GM12878 (cell line): ENCODE results near the gene CORO1C. TPM values are rescaled to one million over a fixed set of nuclear protein-coding genes. Genes with fewer than 3 reads are reported as not detected.

Experiments used
- ATAC-seq: fragments of 200-7000 bp; cut with Tn5 transposase; 3 replicates; pipeline ENCODE4 v1.9.1; 2020; ENCODE audit warnings: mild to moderate bottlenecking, moderate library complexity
- BruUV-seq: library from RNA; stranded (reverse); fragments of 400-500 nt; replicated peaks from 2 replicates; lab custom pipeline; 2021; lab: Mats Ljungman, UMichigan
- CTCF ChIA-PET: fragments of 300-600 bp; sonication (Branson Sonifier 250); formaldehyde crosslinking; extraction: SDS; loops from one replicate; lab custom pipeline; 2021; ENCODE audit warnings: inconsistent platforms; lab: Yijun Ruan, JAX
- POLR2A ChIA-PET: fragments of 350-600 bp; formaldehyde crosslinking; extraction: SDS; loops from one replicate; lab custom pipeline; 2021; ENCODE audit warnings: inconsistent platforms; lab: Charles Lee
- RAD21 ChIA-PET: fragments of 300-600 bp; sonication (Branson Sonifier 250); formaldehyde crosslinking; loops from one replicate; lab custom pipeline; 2023; ENCODE audit warnings: antibody characterized with exemption; ENCODE audit not compliant: unreplicated experiment; lab: Charles Lee
- SMC1A ChIA-PET: fragments of 300-600 bp; sonication (Branson Sonifier 250); formaldehyde crosslinking; loops from one replicate; lab custom pipeline; 2023; ENCODE audit not compliant: unreplicated experiment, uncharacterized antibody; lab: Charles Lee
- DNase-seq: peaks from one replicate; pipeline ENCODE4 v3.0.0-alpha.2; 2011; ENCODE audit warnings: low read depth, low spot score
- FAIRE-seq: peaks from 3 replicates; lab custom pipeline; 2011; peaks lifted over from hg19 to GRCh38; lab: Jason Lieb, UNC
- H2AFZ ChIP-seq: 2 replicates; pipeline ENCODE4 v1.6.0; 2011; ENCODE audit warnings: low read depth, low read length, control low read depth; ENCODE audit not compliant: control insufficient read depth
- H3K27ac ChIP-seq: 2 replicates; pipeline ENCODE4 v1.5.1; 2011; ENCODE audit warnings: control low read depth; ENCODE audit not compliant: control insufficient read depth, insufficient read depth
- H3K27me3 ChIP-seq, 2 experiments: replicated peaks in 1 of 2; 2 replicates each; pipeline versions ENCODE4 v1.6.0 to v1.6.1; 2011; ENCODE audit warnings: low read length in 1 of 2; ENCODE audit not compliant: control insufficient read depth in 2 of 2, insufficient read depth in 2 of 2
- H3K36me3 ChIP-seq, 2 experiments: 2 replicates each; pipeline ENCODE4 v1.5.1; 2011; ENCODE audit warnings: low read length in 1 of 2; ENCODE audit not compliant: control insufficient read depth in 2 of 2, insufficient read depth in 2 of 2
- H3K4me1 ChIP-seq: 2 replicates; pipeline ENCODE4 v1.6.1; 2011; ENCODE audit warnings: mild to moderate bottlenecking, low read length, moderate library complexity, mixed read lengths; ENCODE audit not compliant: control insufficient read depth, insufficient read depth
- H3K4me2 ChIP-seq: 2 replicates; pipeline ENCODE4 v1.6.0; 2011; ENCODE audit warnings: control low read depth; ENCODE audit not compliant: control insufficient read depth, insufficient read depth
- H3K4me3 ChIP-seq: fragments of 200-600 bp; sonication (generic); 2 replicates; pipeline ENCODE4 v1.5.1; 2016
- H3K79me2 ChIP-seq: 2 replicates; pipeline ENCODE4 v1.6.0; 2011; ENCODE audit warnings: low read length; ENCODE audit not compliant: control insufficient read depth, insufficient read depth
- H3K9ac ChIP-seq: 2 replicates; pipeline ENCODE4 v1.8.0; 2011; ENCODE audit warnings: low read length, control low read depth, mixed read lengths; ENCODE audit not compliant: control insufficient read depth, insufficient read depth
- H3K9me3 ChIP-seq: replicated peaks from 3 replicates; pipeline ENCODE4 v1.5.1; 2011; ENCODE audit warnings: mild to moderate bottlenecking, low read length; ENCODE audit not compliant: control insufficient read depth, insufficient read depth
- H4K20me1 ChIP-seq: 2 replicates; pipeline ENCODE4 v1.6.0; 2011; ENCODE audit not compliant: control insufficient read depth, insufficient read depth
- BACH1 ChIP-seq: fragments of 450-650 bp; IDR thresholded peaks from 2 replicates; pipeline ENCODE4 v1.6.1; 2017; ENCODE audit warnings: mild to moderate bottlenecking, borderline replicate concordance
- CHD2 ChIP-seq: IDR thresholded peaks from 2 replicates; pipeline ENCODE4 v1.6.1; 2011; ENCODE audit warnings: low read depth, low read length, improper control_type of control experiment, borderline replicate concordance
- IRF4 ChIP-seq: IDR thresholded peaks from 2 replicates; pipeline ENCODE4 v1.6.1; 2011; ENCODE audit warnings: low read depth, low read length
- MEF2B ChIP-seq: fragments of 450-650 bp; IDR thresholded peaks from 2 replicates; pipeline ENCODE4 v1.6.1; 2018; ENCODE audit warnings: mild to moderate bottlenecking, moderate library complexity; ENCODE audit not compliant: partially characterized antibody, poor library complexity, severe bottlenecking
- MLLT1 ChIP-seq: fragments of 450-650 bp; IDR thresholded peaks from 2 replicates; pipeline ENCODE4 v1.6.1; 2016; ENCODE audit warnings: mild to moderate bottlenecking
- PAX5 ChIP-seq: IDR thresholded peaks from 2 replicates; pipeline ENCODE4 v1.6.1; 2011; ENCODE audit warnings: low read depth, low read length, borderline replicate concordance
- POLR2AphosphoS5 ChIP-seq: IDR thresholded peaks from 2 replicates; pipeline ENCODE4 v1.6.1; 2011; ENCODE audit warnings: mild to moderate bottlenecking, low read length, inconsistent platforms
- RAD51 ChIP-seq: fragments of 450-650 bp; IDR thresholded peaks from 2 replicates; pipeline ENCODE4 v1.6.1; 2016; ENCODE audit warnings: moderate library complexity, mild to moderate bottlenecking, inconsistent platforms
- RB1 ChIP-seq: fragments of 450-650 bp; formaldehyde crosslinking; IDR thresholded peaks from 2 replicates; pipeline ENCODE4 v1.6.1; 2017; ENCODE audit warnings: mild to moderate bottlenecking, borderline replicate concordance
- SMAD5 ChIP-seq: IDR thresholded peaks from 2 replicates; pipeline ENCODE4 v1.6.1; 2016; ENCODE audit warnings: antibody characterized with exemption, low read depth
- TCF3 ChIP-seq: IDR thresholded peaks from 2 replicates; pipeline ENCODE4 v1.6.1; 2012; ENCODE audit warnings: low read depth, mild to moderate bottlenecking, low read length, borderline replicate concordance; ENCODE audit not compliant: insufficient read depth
- TCF7 ChIP-seq: IDR thresholded peaks from 2 replicates; pipeline ENCODE4 v1.6.1; 2014; ENCODE audit warnings: antibody characterized with exemption, borderline replicate concordance
- ZNF217 ChIP-seq: fragments of 450-650 bp; IDR thresholded peaks from 2 replicates; pipeline ENCODE4 v1.6.1; 2017; ENCODE audit warnings: antibody characterized with exemption, mild to moderate bottlenecking
- WGBS: methylation state at CpG from one replicate; pipeline ENCODE4 v1.1.6; 2016; ENCODE audit warnings: low lambda C conversion rate; ENCODE audit not compliant: insufficient replicate concordance, insufficient coverage; ENCODE audit errors: missing lambda C conversion rate; 5-methylcytosine and 5-hydroxymethylcytosine counted together
- in situ Hi-C: fragments of 300-500 bp; cut with MboI; formaldehyde crosslinking; loops from 9 replicates; pipeline ENCODE4 v1.14.3; 2018; ENCODE audit warnings: mixed read lengths
- intact Hi-C: fragments of 100-400 bp; cut with micrococcal nuclease; formaldehyde crosslinking; loops from one replicate; pipeline ENCODE4 v1.14.2; 2022; ENCODE audit not compliant: unreplicated experiment
- polyA plus RNA-seq, 11 experiments: library from polyadenylated mRNA; depleted of rRNA in 4 of 11; unstranded in 6 of 11; stranded (reverse) in 5 of 11; fragments of >200 nt; fragmentation: Nextera tagmentation in 4 of 11; fragmentation: Illumina TruSeq in 1 of 11; extraction: Ambion mirVana in 4 of 11; extraction: Trizol in 1 of 11; gene quantifications; 1 replicate in 1 of 11; 2 replicates in 10 of 11; pipeline versions ENCODE4 v1.2.1 to v1.2.3, GENCODE V29; 2011 to 2016; ENCODE audit warnings: inconsistent platforms in 2 of 11, missing spikeins in 2 of 11, low read depth in 1 of 11
- total RNA-seq, 4 experiments: library from RNA; depleted of rRNA in 3 of 4; stranded (reverse); fragments of >200 nt in 3 of 4; fragmentation: Illumina TruSeq in 1 of 4; extraction: Trizol in 1 of 4; gene quantifications; 2 replicates each; pipeline versions ENCODE4 v1.2.1 to v1.2.3, GENCODE V29; 2013 to 2021
- TF ChIP-seq, protein P1 (sequence below): IDR thresholded peaks from 2 replicates; pipeline ENCODE4 v1.6.1; 2012; ENCODE audit warnings: low read depth, low read length, improper control_type of control experiment
- TF ChIP-seq, protein P2 (sequence below): fragments of 450-650 bp; conservative IDR thresholded peaks from 2 replicates; pipeline ENCODE4 v1.6.1; 2017; ENCODE audit warnings: mild to moderate bottlenecking, moderate library complexity
- TF ChIP-seq, protein P3 (sequence below): fragments of 450-650 bp; IDR thresholded peaks from 2 replicates; pipeline ENCODE4 v1.6.1; 2016; ENCODE audit warnings: mild to moderate bottlenecking

CORO1C gene
- total and polyA plus RNA-seq, 10 of the 15 experiments (the other 5 are each of a cell fraction or from before 2014, with no cell fraction given): 52.7 to 254 (median 171) TPM

- TF ChIP-seq, protein P1, sequence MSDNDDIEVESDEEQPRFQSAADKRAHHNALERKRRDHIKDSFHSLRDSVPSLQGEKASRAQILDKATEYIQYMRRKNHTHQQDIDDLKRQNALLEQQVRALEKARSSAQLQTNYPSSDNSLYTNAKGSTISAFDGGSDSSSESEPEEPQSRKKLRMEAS: peak; percentile 67; the same call in 1 of the 2 replicates
- TF ChIP-seq BACH1: no peak
- 0 out of 2 replicates have a peak, but pooled peaks have one; percentile 17 for TF ChIP-seq RAD51
- no peak for TF ChIP-seq SMAD5
- peak; percentile 33 for TF ChIP-seq POLR2AphosphoS5
- 0 out of 2 replicates have a peak, but pooled peaks have one; percentile 27 for TF ChIP-seq ZNF217
Measured at GRCh38 chr12:108630481-108631207, 100.7 kb downstream of the CORO1C start (continued).

DNA sequence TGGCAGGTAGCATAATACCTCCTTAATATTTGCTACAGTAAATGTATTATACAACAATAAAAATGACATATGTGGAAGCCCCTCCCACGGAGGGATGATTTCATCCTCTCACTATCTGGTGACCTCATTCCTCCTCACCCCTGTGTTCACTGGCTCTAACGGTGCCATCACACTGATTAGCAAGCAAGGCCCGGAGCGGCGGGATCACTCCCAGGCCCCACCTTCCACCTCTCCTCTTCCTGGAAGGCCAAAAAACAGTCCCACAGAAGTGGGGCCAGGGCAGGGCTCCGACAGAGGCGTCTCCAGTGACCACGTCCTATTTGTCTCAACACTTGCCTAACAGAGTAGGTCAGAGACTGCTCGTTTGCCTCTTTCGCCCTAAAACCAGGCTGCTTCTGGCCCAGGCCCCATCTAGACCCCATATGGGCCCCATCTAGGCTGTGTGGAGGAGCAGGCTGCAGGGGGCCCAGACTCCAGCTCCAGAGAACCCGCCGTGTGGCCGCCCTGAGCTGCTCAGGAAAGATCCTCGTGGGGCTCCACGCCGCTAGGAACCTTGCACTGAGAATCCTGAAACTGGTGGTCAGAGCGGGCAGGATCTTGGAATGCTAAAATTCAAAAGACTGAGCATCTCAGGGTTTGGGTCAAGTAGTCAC lies 101.4 kb downstream of the CORO1C start:
- Histone ChIP-seq H3K9me3 (no peaks in the 10 kb centered on the region), H3K4me1 (peaks cover 69% of the 10 kb centered on the region), H3K9ac (no peak overlapping the region), H3K27ac (no peak overlapping the region), H3K79me2 (peaks cover 22% of the 10 kb centered on the region), H2AFZ (no peak overlapping the region), H3K4me3 (no peak overlapping the region), H4K20me1 (no peaks in the 10 kb centered on the region), H3K4me2 (peak overlapping the region; percentile 87; the same call in 1 of the 2 replicates), H3K27me3 (no peaks in the 10 kb centered on the region), H3K36me3 (peaks cover 0 to 3% of the 10 kb centered on the region in 2 experiments; a peak in 1 of 4 replicates)
- intact Hi-C loops (loop anchor here (10.0 kb wide), 2 partner anchors 295 to 465 kb away; partner anchors contain the start of genes ALKBH2, CMKLR1 and UNG), in situ Hi-C loops (loop anchor here (10.0 kb wide), 1 partner anchor 465 kb away; the partner anchor contains the start of genes ALKBH2 and UNG)
- no peak for DNase-seq
- no peak for ATAC-seq
- ChIA-PET POLR2A (interaction anchor here (1.0 to 10.5 kb wide), 4 partner anchors 11 to 62 kb away, joined by 4 to 199 read pairs (median 7); no protein-coding TSS in a partner anchor), RAD21 (interaction anchor here (1.0 to 17.3 kb wide), 3 partner anchors 11 to 64 kb away, joined by 3 to 413 read pairs (median 224); partner anchors contain the start of genes ISCU and SART3), SMC1A (interaction anchor here (1.4 to 16.7 kb wide), 4 partner anchors 9 to 61 kb away, joined by 4 to 397 read pairs (median 150); partner anchors contain the start of genes ISCU and SART3), CTCF (interaction anchor here (1.0 to 17.2 kb wide), 4 partner anchors 9 to 62 kb away, joined by 3 to 244 read pairs (median 174); partner anchors contain the start of gene ISCU)
- no peak for FAIRE-seq
- no TSS peak for BruUV-seq
- WGBS: 92% methylated on average over 17 of the region's 17 CpGs
- TF ChIP-seq PAX5 (no peak), CHD2 (no peak), MEF2B (no peak), TCF7 (no peak), RB1 (no peak), TCF3 (no peak), IRF4 (no peak), MLLT1 (peak; percentile 58)
- TF ChIP-seq, protein P2, sequence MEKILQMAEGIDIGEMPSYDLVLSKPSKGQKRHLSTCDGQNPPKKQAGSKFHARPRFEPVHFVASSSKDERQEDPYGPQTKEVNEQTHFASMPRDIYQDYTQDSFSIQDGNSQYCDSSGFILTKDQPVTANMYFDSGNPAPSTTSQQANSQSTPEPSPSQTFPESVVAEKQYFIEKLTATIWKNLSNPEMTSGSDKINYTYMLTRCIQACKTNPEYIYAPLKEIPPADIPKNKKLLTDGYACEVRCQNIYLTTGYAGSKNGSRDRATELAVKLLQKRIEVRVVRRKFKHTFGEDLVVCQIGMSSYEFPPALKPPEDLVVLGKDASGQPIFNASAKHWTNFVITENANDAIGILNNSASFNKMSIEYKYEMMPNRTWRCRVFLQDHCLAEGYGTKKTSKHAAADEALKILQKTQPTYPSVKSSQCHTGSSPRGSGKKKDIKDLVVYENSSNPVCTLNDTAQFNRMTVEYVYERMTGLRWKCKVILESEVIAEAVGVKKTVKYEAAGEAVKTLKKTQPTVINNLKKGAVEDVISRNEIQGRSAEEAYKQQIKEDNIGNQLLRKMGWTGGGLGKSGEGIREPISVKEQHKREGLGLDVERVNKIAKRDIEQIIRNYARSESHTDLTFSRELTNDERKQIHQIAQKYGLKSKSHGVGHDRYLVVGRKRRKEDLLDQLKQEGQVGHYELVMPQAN: no peak
- TF ChIP-seq, protein P3, sequence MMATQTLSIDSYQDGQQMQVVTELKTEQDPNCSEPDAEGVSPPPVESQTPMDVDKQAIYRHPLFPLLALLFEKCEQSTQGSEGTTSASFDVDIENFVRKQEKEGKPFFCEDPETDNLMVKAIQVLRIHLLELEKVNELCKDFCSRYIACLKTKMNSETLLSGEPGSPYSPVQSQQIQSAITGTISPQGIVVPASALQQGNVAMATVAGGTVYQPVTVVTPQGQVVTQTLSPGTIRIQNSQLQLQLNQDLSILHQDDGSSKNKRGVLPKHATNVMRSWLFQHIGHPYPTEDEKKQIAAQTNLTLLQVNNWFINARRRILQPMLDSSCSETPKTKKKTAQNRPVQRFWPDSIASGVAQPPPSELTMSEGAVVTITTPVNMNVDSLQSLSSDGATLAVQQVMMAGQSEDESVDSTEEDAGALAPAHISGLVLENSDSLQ: no peak
